GM19468 (cell line): Measurements from ENCODE around the gene LRP6.
"Not testable (repeated sequence)": the region's sequence is repeated elsewhere in the genome, so short reads cannot be mapped to it uniquely, and the experiment has no call there.

Experiments
- ATAC-seq: cut with Tn5 transposase; IDR thresholded peaks from one replicate; pipeline ENCODE4 v1.9.1; 2021; ENCODE audit warnings: mild to moderate bottlenecking, moderate library complexity, moderate number of reproducible peaks; ENCODE audit not compliant: unreplicated experiment; ENCODE audit errors: extremely low read depth

Gene LRP6

GRCh38 chr12:12190087-12190809 is 76.6 kb downstream of the LRP6 start:
- no peak for ATAC-seq

GRCh38 chr12:12185414-12185813 is 81.4 kb downstream of the LRP6 start:
- no peak for ATAC-seq

- ATAC-seq = no peak
These were observed 84.0 kb downstream of the LRP6 start for GRCh38 chr12:12182703-12183365.

GRCh38 chr12:12181511-12181910 is 85.3 kb downstream of the LRP6 start:
- no peak for ATAC-seq

- no peak for ATAC-seq
These were observed 86.3 kb downstream of the LRP6 start for GRCh38 chr12:12180575-12180974.

- ATAC-seq = no peak
These were observed 86.7 kb downstream of the LRP6 start for GRCh38 chr12:12180136-12180535.

GRCh38 chr12:12178559-12178958 is 88.3 kb downstream of the LRP6 start:
- no peak for ATAC-seq

GRCh38 chr12:12176402-12176801 is 90.4 kb downstream of the LRP6 start:
- ATAC-seq = no peak

GRCh38 chr12:12171991-12172511 is 94.8 kb downstream of the LRP6 start:
- ATAC-seq = peak; percentile 60

GRCh38 chr12:12167847-12168246 is 99.0 kb downstream of the LRP6 start:
- no peak for ATAC-seq

GRCh38 chr12:12166751-12167150 is 100.1 kb downstream of the LRP6 start:
- ATAC-seq = no peak

- ATAC-seq = no peak
These were observed 106.9 kb downstream of the LRP6 start for GRCh38 chr12:12159988-12160387.

GRCh38 chr12:12158858-12159257 is 108.0 kb downstream of the LRP6 start:
- no peak for ATAC-seq

- no peak for ATAC-seq
These were observed 109.4 kb downstream of the LRP6 start for GRCh38 chr12:12157424-12157823.

GRCh38 chr12:12156828-12157227 is 110.0 kb downstream of the LRP6 start:
- ATAC-seq = no peak

- no peak for ATAC-seq
These were observed 110.7 kb downstream of the LRP6 start for GRCh38 chr12:12156116-12156515.

- ATAC-seq = no peak
These were observed 113.2 kb downstream of the LRP6 start for GRCh38 chr12:12153596-12153995.

GRCh38 chr12:12147111-12147510 is 119.7 kb downstream of the LRP6 start:
- no peak for ATAC-seq

- ATAC-seq = not testable (repeated sequence)
These were observed 122.3 kb downstream of the LRP6 start for GRCh38 chr12:12144531-12144930.

- ATAC-seq = no peak
These were observed 125.8 kb downstream of the LRP6 start for GRCh38 chr12:12141000-12141399.
